Stomach (tissue), 4 donors: ENCODE results near the gene FMC1.

Experiments
- CTCF ChIP-seq, 7 experiments: fragments of 450-650 bp in 4 of 7; fragments of 200-600 bp in 3 of 7; sonication (generic) in 3 of 7; IDR thresholded peaks; one replicate each; pipeline ENCODE4 v1.5.1; 2016 to 2019; ENCODE audit warnings: antibody characterized with exemption in 7 of 7, control low read depth in 2 of 7, mild to moderate bottlenecking in 1 of 7
- EP300 ChIP-seq: sonication (generic); formaldehyde crosslinking; IDR thresholded peaks from one replicate; pipeline ENCODE4 v1.6.1; 2017; ENCODE audit warnings: antibody characterized with exemption
- POLR2A ChIP-seq, 4 donors: fragments of 450-650 bp; IDR thresholded peaks; one replicate each; pipeline ENCODE4 v1.6.1; 2016; ENCODE audit warnings: antibody characterized with exemption in 4 of 4, control low read depth in 2 of 4, mild to moderate bottlenecking in 1 of 4, moderate library complexity in 1 of 4
- POLR2AphosphoS5 ChIP-seq, 3 donors: sonication (generic); formaldehyde crosslinking; IDR thresholded peaks; one replicate each; pipeline ENCODE4 v1.6.1; 2016; ENCODE audit warnings: antibody characterized with exemption in 3 of 3

- TF ChIP-seq CTCF (IDR thresholded peaks at IDR 0.05): no peak
- TF ChIP-seq POLR2A (IDR thresholded peaks at IDR 0.05): no peak
- TF ChIP-seq POLR2AphosphoS5 (IDR thresholded peaks at IDR 0.05): no peak
- TF ChIP-seq EP300: no peak
Measured at GRCh38 chr7:139355320-139355719, 14.2 kb downstream of the FMC1 start.
